K562 (cell line): ENCODE measurements around the gene SPTBN4. TPM values are rescaled to one million over a fixed set of nuclear protein-coding genes. Genes with fewer than 3 reads are reported as not detected.

Experiments used
- ATF1 ChIP-seq, 2 experiments: fragments of 450-650 bp in 1 of 2; IDR thresholded peaks; 2 replicates each; pipeline ENCODE4 v1.6.1; 2016; ENCODE audit warnings: missing compliant biosample characterization in 1 of 2, missing genetic modification characterization in 1 of 2
- CHD7 ChIP-seq: fragments of 200-600 bp; sonication (generic); IDR thresholded peaks from one replicate; pipeline ENCODE4 v1.6.1; 2012; ENCODE audit warnings: mild to moderate bottlenecking, low read depth, low read length, inconsistent platforms
- HMGN3 ChIP-seq: IDR thresholded peaks from 2 replicates; pipeline ENCODE4 v1.6.1; 2011; ENCODE audit warnings: borderline replicate concordance, low read depth, mild to moderate bottlenecking, mixed read lengths, low read length; ENCODE audit not compliant: insufficient read length; ENCODE audit errors: extremely low read depth
- ID3 ChIP-seq, 2 experiments: fragments of 250-450 bp in 1 of 2; fragments of 450-650 bp in 1 of 2; sonication (Bioruptor Pico) in 1 of 2; IDR thresholded peaks; 2 replicates each; pipeline versions ENCODE4 v1.6.1 to v1.8.0; 2016 to 2021; ENCODE audit warnings: mild to moderate bottlenecking in 2 of 2, moderate library complexity in 2 of 2, missing compliant biosample characterization in 1 of 2, missing genetic modification characterization in 1 of 2
- TEAD2 ChIP-seq: fragments of 450-650 bp; IDR thresholded peaks from 2 replicates; pipeline ENCODE4 v1.6.1; 2016; ENCODE audit warnings: missing genetic modification characterization, control low read depth, missing compliant biosample characterization
- ZNF134 ChIP-seq: fragments of 250-450 bp; sonication (Bioruptor Pico); conservative IDR thresholded peaks from 2 replicates; pipeline ENCODE4 v1.4.0; 2020
- ZNF165 ChIP-seq: fragments of 250-450 bp; sonication (Bioruptor Pico); IDR thresholded peaks from 2 replicates; pipeline ENCODE4 v1.4.0; 2020; ENCODE audit warnings: borderline replicate concordance
- ZNF644 ChIP-seq: fragments of 200-800 bp; sonication (Bioruptor generic); IDR thresholded peaks from 2 replicates; pipeline ENCODE4 v1.6.1; 2016; ENCODE audit warnings: low read depth, missing genetic modification characterization, missing compliant biosample characterization
- polyA plus RNA-seq, 8 experiments: library from polyadenylated mRNA; depleted of rRNA in 4 of 8; stranded (reverse) in 5 of 8; unstranded in 3 of 8; fragments of >200 nt; fragmentation: Nextera tagmentation in 2 of 8; fragmentation: Illumina TruSeq in 1 of 8; extraction: Ambion mirVana in 2 of 8; extraction: Trizol in 1 of 8; gene quantifications; 2 replicates each; pipeline versions ENCODE4 v1.2.1 to v1.2.3, GENCODE V29; 2011 to 2014; ENCODE audit warnings: inconsistent platforms in 1 of 8, missing spikeins in 1 of 8
- total RNA-seq, 7 experiments: library from RNA; depleted of rRNA in 6 of 7; stranded (reverse); fragments of >200 nt in 6 of 7; fragmentation: Illumina TruSeq in 2 of 7; extraction: Trizol in 2 of 7; gene quantifications; 2 replicates each; pipeline versions ENCODE4 v1.2.1 to v1.2.3, GENCODE V29; 2011 to 2021; ENCODE audit warnings: low replicate concordance in 1 of 7
- TF ChIP-seq, protein P1 (sequence below), 2 experiments: fragments of 150-350 bp in 1 of 2; IDR thresholded peaks; 2 replicates each; pipeline ENCODE4 v1.6.1; 2012 to 2016; ENCODE audit warnings: low read depth in 2 of 2, low read length in 2 of 2, mild to moderate bottlenecking in 1 of 2, moderate library complexity in 1 of 2

Gene SPTBN4
- total and polyA plus RNA-seq, 9 of the 15 experiments (the other 6 are each of a cell fraction or from before 2014, with no cell fraction given): 0.01 to 1.5 (median 0.86) TPM

GRCh38 chr19:40443131-40443999 is 23.4 kb upstream of the SPTBN4 start (continued):
- TF ChIP-seq CHD7 (no peak), ATF1 (CRISPR knock-in tag; IDR thresholded peaks at IDR 0.05) (peak; percentile 45; the same call in 1 of the 2 replicates), ATF1 (tag; IDR thresholded peaks at IDR 0.05) (peak; percentile 92), TEAD2 (tag) (no peak), ZNF644 (tag) (no peak; the same call in 1 of the 2 replicates), ZNF165 (CRISPR knock-in tag) (no peak), ZNF134 (CRISPR knock-in tag) (no peak), HMGN3 (peak; percentile 98), ID3 (CRISPR knock-in tag; IDR thresholded peaks at IDR 0.05) (no peak), ID3 (tag; IDR thresholded peaks at IDR 0.05) (no peak)
- TF ChIP-seq, protein P1, sequence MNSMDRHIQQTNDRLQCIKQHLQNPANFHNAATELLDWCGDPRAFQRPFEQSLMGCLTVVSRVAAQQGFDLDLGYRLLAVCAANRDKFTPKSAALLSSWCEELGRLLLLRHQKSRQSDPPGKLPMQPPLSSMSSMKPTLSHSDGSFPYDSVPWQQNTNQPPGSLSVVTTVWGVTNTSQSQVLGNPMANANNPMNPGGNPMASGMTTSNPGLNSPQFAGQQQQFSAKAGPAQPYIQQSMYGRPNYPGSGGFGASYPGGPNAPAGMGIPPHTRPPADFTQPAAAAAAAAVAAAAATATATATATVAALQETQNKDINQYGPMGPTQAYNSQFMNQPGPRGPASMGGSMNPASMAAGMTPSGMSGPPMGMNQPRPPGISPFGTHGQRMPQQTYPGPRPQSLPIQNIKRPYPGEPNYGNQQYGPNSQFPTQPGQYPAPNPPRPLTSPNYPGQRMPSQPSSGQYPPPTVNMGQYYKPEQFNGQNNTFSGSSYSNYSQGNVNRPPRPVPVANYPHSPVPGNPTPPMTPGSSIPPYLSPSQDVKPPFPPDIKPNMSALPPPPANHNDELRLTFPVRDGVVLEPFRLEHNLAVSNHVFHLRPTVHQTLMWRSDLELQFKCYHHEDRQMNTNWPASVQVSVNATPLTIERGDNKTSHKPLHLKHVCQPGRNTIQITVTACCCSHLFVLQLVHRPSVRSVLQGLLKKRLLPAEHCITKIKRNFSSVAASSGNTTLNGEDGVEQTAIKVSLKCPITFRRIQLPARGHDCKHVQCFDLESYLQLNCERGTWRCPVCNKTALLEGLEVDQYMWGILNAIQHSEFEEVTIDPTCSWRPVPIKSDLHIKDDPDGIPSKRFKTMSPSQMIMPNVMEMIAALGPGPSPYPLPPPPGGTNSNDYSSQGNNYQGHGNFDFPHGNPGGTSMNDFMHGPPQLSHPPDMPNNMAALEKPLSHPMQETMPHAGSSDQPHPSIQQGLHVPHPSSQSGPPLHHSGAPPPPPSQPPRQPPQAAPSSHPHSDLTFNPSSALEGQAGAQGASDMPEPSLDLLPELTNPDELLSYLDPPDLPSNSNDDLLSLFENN (IDR thresholded peaks at IDR 0.05; ENCODE audit: low read depth in 2 of 2, low read length in 2 of 2): peak in 1 of 2 experiments; percentile 26; a peak in 1 of 4 replicates
